WTC11 (cell line): ENCODE results near the gene AGAP1. TPM values are rescaled to one million over a fixed set of nuclear protein-coding genes. Genes with fewer than 3 reads are reported as not detected.
"Not testable (repeated sequence)": the region's sequence is repeated elsewhere in the genome, so short reads cannot be mapped to it uniquely, and the experiment has no call there.

Experiments
- ATAC-seq: fragments of 200-7000 bp; cut with Tn5 transposase; 2 replicates; pipeline ENCODE4 v1.10.0; 2021; ENCODE audit warnings: mild to moderate bottlenecking, moderate library complexity
- CTCF ChIA-PET: fragments of 300-600 bp; sonication (Branson Sonifier 250); formaldehyde crosslinking; loops from one replicate; lab custom pipeline; 2021; ENCODE audit warnings: antibody characterized with exemption; lab: Charles Lee
- POLR2A ChIA-PET: fragments of 350-600 bp; sonication (Branson Sonifier 250); formaldehyde crosslinking; loops from one replicate; lab custom pipeline; 2021; ENCODE audit warnings: antibody characterized with exemption; lab: Charles Lee
- DNase-seq: peaks from one replicate; pipeline ENCODE4 v3.0.0; 2021; ENCODE audit warnings: low spot score
- H3K27ac Mint-ChIP-seq: 2 replicates; pipeline ENCODE4 v1.8.0; 2021; ENCODE audit warnings: mixed read lengths
- H3K27me3 Mint-ChIP-seq: 2 replicates; pipeline ENCODE4 v1.8.0; 2021; ENCODE audit warnings: low read depth, mild to moderate bottlenecking, moderate library complexity, mixed read lengths
- H3K36me3 Mint-ChIP-seq: 2 replicates; pipeline ENCODE4 v1.8.0; 2021; ENCODE audit warnings: mixed read lengths
- H3K4me1 Mint-ChIP-seq: 2 replicates; pipeline ENCODE4 v1.8.0; 2022; ENCODE audit warnings: mixed read lengths
- H3K4me3 Mint-ChIP-seq: 2 replicates; pipeline ENCODE4 v1.8.0; 2021; ENCODE audit warnings: mild to moderate bottlenecking, moderate library complexity, mixed read lengths
- H3K9me3 Mint-ChIP-seq: 2 replicates; pipeline ENCODE4 v1.8.0; 2021; ENCODE audit warnings: mixed read lengths
- CREB1 ChIP-seq: sonication (generic); formaldehyde crosslinking; IDR thresholded peaks from 2 replicates; pipeline ENCODE4 v1.8.0; 2023; ENCODE audit warnings: mild to moderate bottlenecking, missing genetic modification reagents
- ESRRA ChIP-seq: sonication (generic); formaldehyde crosslinking; IDR thresholded peaks from 2 replicates; pipeline ENCODE4 v1.8.1; 2022; ENCODE audit warnings: mild to moderate bottlenecking, missing genetic modification reagents, borderline replicate concordance
- FOXJ3 ChIP-seq: sonication (generic); formaldehyde crosslinking; IDR thresholded peaks from 2 replicates; pipeline ENCODE4 v1.9.0; 2021; ENCODE audit warnings: missing genetic modification reagents, mild to moderate bottlenecking, borderline replicate concordance
- SMAD3 ChIP-seq: sonication (generic); formaldehyde crosslinking; IDR thresholded peaks from 2 replicates; pipeline ENCODE4 v1.8.0; 2022; ENCODE audit warnings: missing genetic modification reagents, mild to moderate bottlenecking, borderline replicate concordance
- SP1 ChIP-seq: sonication (generic); formaldehyde crosslinking; conservative IDR thresholded peaks from 2 replicates; pipeline ENCODE4 v1.8.1; 2022; ENCODE audit warnings: missing genetic modification reagents
- TEAD1 ChIP-seq: sonication (generic); formaldehyde crosslinking; IDR thresholded peaks from 2 replicates; pipeline ENCODE4 v1.8.0; 2022; ENCODE audit warnings: mild to moderate bottlenecking, missing genetic modification reagents
- ZBTB21 ChIP-seq: sonication (generic); formaldehyde crosslinking; IDR thresholded peaks from 2 replicates; pipeline ENCODE4 v1.8.1; 2023; ENCODE audit warnings: mild to moderate bottlenecking, missing genetic modification reagents, borderline replicate concordance
- ZNF219 ChIP-seq: sonication (generic); formaldehyde crosslinking; IDR thresholded peaks from 2 replicates; pipeline ENCODE4 v1.8.0; 2023; ENCODE audit warnings: missing genetic modification reagents, mild to moderate bottlenecking, borderline replicate concordance
- ZNF263 ChIP-seq: sonication (generic); formaldehyde crosslinking; IDR thresholded peaks from 2 replicates; pipeline ENCODE4 v1.8.1; 2022; ENCODE audit warnings: low read depth, mild to moderate bottlenecking, moderate library complexity, missing genetic modification reagents
- ZNF396 ChIP-seq: fragments of 250-450 bp; sonication (Bioruptor Pico); IDR thresholded peaks from 2 replicates; pipeline ENCODE4 v1.8.0; 2021; ENCODE audit warnings: mild to moderate bottlenecking, moderate library complexity, borderline replicate concordance
- ZNF416 ChIP-seq: fragments of 250-450 bp; sonication (Bioruptor Pico); IDR thresholded peaks from 2 replicates; pipeline ENCODE4 v1.9.0; 2021; ENCODE audit warnings: mild to moderate bottlenecking, inconsistent platforms
- total RNA-seq: library from RNA; stranded (reverse); gene quantifications from 3 replicates; pipeline ENCODE4 v1.2.3, GENCODE V29; 2021
- TF ChIP-seq, protein P1 (sequence below): sonication (generic); formaldehyde crosslinking; IDR thresholded peaks from 2 replicates; pipeline ENCODE4 v1.8.0; 2022; ENCODE audit warnings: mild to moderate bottlenecking, missing genetic modification reagents
- TF ChIP-seq, protein P2 (sequence below): fragments of 250-450 bp; sonication (Bioruptor Pico); IDR thresholded peaks from 2 replicates; pipeline ENCODE4 v1.9.0; 2021; ENCODE audit warnings: moderate library complexity, mild to moderate bottlenecking, inconsistent platforms, borderline replicate concordance
- TF ChIP-seq, protein P3 (sequence below): sonication (generic); formaldehyde crosslinking; IDR thresholded peaks from 2 replicates; pipeline ENCODE4 v1.8.1; 2022; ENCODE audit warnings: low read depth, mild to moderate bottlenecking, moderate library complexity, missing genetic modification reagents, borderline replicate concordance
- TF ChIP-seq, protein P4 (sequence below): sonication (generic); formaldehyde crosslinking; IDR thresholded peaks from 2 replicates; pipeline ENCODE4 v1.8.0; 2023; ENCODE audit warnings: mild to moderate bottlenecking, missing genetic modification reagents
- TF ChIP-seq, protein P5 (sequence below): sonication (generic); formaldehyde crosslinking; IDR thresholded peaks from 2 replicates; pipeline ENCODE4 v1.8.1; 2023; ENCODE audit warnings: mild to moderate bottlenecking, missing genetic modification reagents, moderate library complexity
- TF ChIP-seq, protein P6 (sequence below): fragments of 250-450 bp; sonication (Bioruptor Pico); IDR thresholded peaks from 2 replicates; pipeline ENCODE4 v1.9.0; 2021; ENCODE audit warnings: mild to moderate bottlenecking

The AGAP1 gene
- total RNA-seq, 1 experiment from 2014 or later = 49.3 TPM

DNA sequence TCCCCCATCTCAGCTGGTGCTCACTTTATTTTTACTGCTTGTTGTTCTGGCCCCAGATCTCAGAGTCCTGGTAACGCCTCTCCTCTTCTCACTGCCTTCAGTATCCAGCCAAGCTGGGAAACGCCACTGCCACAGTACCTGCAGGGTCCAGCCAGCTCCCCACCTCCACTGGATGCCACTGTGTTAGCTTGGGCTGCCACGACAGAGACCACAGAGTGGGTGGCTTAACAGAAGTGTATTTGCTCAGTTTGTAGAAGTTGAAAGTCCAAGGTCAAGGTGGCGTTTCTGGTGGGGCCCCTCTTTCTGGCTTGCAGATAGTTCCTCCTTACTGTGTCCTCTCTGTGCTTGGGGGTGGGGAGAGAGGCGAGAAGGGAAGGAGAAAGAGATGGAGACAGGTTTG lies 107.1 kb downstream of the AGAP1 start:
- DNase-seq = no peak
- Mint-ChIP-seq H3K4me1 (peaks cover 40% of the 10 kb centered on the region), H3K27me3 (no peaks in the 10 kb centered on the region), H3K36me3 (peaks cover 12% of the 10 kb centered on the region), H3K4me3 (no peak overlapping the region), H3K9me3 (peaks cover 15% of the 10 kb centered on the region), H3K27ac (no peak overlapping the region)
- POLR2A ChIA-PET = no interaction called here
- CTCF ChIA-PET = no interaction called here
- ATAC-seq = no peak
- TF ChIP-seq ZNF416 (CRISPR knock-in tag) (no peak), ZNF219 (CRISPR knock-in tag) (no peak), SMAD3 (CRISPR knock-in tag) (no peak), FOXJ3 (CRISPR knock-in tag) (no peak), ZNF263 (CRISPR knock-in tag) (no peak)
- TF ChIP-seq, protein P1, sequence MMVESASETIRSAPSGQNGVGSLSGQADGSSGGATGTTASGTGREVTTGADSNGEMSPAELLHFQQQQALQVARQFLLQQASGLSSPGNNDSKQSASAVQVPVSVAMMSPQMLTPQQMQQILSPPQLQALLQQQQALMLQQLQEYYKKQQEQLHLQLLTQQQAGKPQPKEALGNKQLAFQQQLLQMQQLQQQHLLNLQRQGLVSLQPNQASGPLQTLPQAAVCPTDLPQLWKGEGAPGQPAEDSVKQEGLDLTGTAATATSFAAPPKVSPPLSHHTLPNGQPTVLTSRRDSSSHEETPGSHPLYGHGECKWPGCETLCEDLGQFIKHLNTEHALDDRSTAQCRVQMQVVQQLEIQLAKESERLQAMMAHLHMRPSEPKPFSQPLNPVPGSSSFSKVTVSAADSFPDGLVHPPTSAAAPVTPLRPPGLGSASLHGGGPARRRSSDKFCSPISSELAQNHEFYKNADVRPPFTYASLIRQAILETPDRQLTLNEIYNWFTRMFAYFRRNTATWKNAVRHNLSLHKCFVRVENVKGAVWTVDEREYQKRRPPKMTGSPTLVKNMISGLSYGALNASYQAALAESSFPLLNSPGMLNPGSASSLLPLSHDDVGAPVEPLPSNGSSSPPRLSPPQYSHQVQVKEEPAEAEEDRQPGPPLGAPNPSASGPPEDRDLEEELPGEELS = no peak
- TF ChIP-seq, protein P2, sequence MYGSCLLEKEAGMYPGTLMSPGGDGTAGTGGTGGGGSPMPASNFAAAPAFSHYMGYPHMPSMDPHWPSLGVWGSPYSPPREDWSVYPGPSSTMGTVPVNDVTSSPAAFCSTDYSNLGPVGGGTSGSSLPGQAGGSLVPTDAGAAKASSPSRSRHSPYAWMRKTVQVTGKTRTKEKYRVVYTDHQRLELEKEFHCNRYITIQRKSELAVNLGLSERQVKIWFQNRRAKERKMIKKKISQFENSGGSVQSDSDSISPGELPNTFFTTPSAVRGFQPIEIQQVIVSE (CRISPR knock-in tag) = no peak

DNA sequence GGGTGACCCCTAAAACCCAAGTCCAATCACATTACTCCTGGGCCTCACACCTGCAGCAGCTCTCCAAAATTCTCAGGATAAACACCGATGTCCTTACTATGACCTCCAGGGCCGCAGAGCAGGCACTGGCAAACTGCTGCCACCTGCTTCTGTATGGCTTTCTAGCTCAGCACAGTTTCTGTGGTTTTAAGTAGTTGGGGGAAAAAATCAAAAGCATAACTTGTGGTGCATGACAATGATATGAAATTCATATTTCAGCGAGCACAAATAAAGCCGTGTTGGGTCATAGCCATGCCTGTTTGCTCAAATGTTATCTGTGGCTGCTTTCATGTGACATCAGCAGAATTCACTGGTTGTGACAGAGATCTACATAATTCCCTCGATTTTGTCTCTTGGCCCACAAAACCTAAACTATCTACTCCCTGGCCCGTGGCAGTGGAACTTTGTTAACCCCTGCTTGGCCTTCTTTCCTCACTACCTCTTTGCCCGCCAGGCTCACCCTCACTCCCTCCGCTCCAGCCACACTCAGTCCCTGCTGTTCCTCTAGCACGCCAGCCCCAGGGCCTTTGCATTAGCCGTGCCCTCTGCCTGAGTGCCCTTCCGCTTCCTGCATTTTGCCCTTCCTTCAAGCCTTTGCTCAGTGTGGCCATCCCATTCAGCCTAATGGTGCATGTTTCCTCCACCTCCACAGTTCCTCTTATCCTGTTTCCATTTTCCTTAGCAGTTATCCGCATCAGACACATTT lies 108.3 kb downstream of the AGAP1 start:
- peaks cover 38% of the 10 kb centered on the region for H3K4me1 Mint-ChIP-seq

DNA sequence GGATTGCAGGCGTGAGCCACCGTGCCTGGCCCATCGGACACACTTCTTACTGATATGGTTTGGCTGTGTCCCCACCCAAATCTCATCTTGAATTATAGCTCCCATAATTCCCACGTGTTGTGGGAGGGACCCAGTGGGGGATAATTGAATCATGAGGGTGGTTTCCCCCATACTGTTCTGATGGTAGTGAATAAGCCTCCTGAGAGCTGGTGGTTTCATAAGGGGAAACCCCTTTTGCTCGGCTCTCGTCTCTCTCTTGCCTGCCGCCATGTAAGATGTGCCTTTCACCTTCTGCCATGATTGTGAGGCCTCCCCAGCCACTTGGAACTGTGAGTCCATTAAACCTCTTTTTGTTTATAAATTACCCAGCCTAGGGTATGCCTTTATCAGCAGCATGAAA lies 109.1 kb downstream of the AGAP1 start:
- H3K4me3 Mint-ChIP-seq, H3K27ac Mint-ChIP-seq, CTCF ChIA-PET, H3K27me3 Mint-ChIP-seq, DNase-seq, ATAC-seq, POLR2A ChIA-PET: not testable (repeated sequence)
- Mint-ChIP-seq H3K4me1 (peaks cover 40% of the 10 kb centered on the region), H3K9me3 (peaks cover 15% of the 10 kb centered on the region), H3K36me3 (peaks cover 12% of the 10 kb centered on the region)

More for the DNA sequence above, 108.3 kb downstream of the AGAP1 start:
- Mint-ChIP-seq H3K27ac (no peak overlapping the region), H3K36me3 (peaks cover 12% of the 10 kb centered on the region), H3K27me3 (no peaks in the 10 kb centered on the region), H3K9me3 (peaks cover 15% of the 10 kb centered on the region), H3K4me3 (no peak overlapping the region)
- no peak for DNase-seq
- no peak for ATAC-seq
- ChIA-PET CTCF (no interaction called here), POLR2A (no interaction called here)
- TF ChIP-seq SP1 (CRISPR knock-in tag) (no peak), ZNF219 (CRISPR knock-in tag) (no peak), TEAD1 (CRISPR knock-in tag) (no peak)
- TF ChIP-seq, protein P3, sequence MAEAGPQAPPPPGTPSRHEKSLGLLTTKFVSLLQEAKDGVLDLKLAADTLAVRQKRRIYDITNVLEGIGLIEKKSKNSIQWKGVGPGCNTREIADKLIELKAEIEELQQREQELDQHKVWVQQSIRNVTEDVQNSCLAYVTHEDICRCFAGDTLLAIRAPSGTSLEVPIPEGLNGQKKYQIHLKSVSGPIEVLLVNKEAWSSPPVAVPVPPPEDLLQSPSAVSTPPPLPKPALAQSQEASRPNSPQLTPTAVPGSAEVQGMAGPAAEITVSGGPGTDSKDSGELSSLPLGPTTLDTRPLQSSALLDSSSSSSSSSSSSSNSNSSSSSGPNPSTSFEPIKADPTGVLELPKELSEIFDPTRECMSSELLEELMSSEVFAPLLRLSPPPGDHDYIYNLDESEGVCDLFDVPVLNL = no peak
- TF ChIP-seq, protein P4, sequence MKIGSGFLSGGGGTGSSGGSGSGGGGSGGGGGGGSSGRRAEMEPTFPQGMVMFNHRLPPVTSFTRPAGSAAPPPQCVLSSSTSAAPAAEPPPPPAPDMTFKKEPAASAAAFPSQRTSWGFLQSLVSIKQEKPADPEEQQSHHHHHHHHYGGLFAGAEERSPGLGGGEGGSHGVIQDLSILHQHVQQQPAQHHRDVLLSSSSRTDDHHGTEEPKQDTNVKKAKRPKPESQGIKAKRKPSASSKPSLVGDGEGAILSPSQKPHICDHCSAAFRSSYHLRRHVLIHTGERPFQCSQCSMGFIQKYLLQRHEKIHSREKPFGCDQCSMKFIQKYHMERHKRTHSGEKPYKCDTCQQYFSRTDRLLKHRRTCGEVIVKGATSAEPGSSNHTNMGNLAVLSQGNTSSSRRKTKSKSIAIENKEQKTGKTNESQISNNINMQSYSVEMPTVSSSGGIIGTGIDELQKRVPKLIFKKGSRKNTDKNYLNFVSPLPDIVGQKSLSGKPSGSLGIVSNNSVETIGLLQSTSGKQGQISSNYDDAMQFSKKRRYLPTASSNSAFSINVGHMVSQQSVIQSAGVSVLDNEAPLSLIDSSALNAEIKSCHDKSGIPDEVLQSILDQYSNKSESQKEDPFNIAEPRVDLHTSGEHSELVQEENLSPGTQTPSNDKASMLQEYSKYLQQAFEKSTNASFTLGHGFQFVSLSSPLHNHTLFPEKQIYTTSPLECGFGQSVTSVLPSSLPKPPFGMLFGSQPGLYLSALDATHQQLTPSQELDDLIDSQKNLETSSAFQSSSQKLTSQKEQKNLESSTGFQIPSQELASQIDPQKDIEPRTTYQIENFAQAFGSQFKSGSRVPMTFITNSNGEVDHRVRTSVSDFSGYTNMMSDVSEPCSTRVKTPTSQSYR (CRISPR knock-in tag) = no peak

DNA sequence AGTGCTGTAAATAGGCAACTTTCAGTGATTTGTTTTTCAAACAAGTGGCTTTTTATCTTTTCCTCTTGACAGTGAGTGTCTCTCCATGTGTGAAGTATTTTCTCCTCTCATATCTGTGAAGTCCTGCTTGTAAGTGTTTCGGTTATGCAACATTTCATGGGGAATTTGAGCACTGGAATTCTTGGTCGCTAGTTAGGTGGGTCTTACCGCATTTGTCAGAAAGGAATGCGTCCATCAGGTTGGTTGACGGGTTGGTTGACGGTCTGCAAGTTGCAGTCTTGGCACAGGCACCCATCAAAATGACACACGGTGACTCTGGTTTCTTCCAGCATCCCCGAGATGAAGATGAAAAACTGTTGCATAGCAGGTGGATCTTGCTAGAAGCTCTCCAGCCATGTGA lies 109.8 kb downstream of the AGAP1 start:
- ChIA-PET POLR2A (no interaction called here), CTCF (no interaction called here)
- no peak for ATAC-seq
- Mint-ChIP-seq H3K9me3 (peaks cover 15% of the 10 kb centered on the region), H3K4me3 (no peak overlapping the region), H3K27ac (0 out of 2 replicates have a peak overlapping the region, but pooled peaks have one; percentile 65), H3K36me3 (peaks cover 12% of the 10 kb centered on the region), H3K4me1 (peaks cover 42% of the 10 kb centered on the region), H3K27me3 (no peaks in the 10 kb centered on the region)
- no peak for DNase-seq
- TF ChIP-seq ESRRA (CRISPR knock-in tag) = no peak
- TF ChIP-seq, protein P5, sequence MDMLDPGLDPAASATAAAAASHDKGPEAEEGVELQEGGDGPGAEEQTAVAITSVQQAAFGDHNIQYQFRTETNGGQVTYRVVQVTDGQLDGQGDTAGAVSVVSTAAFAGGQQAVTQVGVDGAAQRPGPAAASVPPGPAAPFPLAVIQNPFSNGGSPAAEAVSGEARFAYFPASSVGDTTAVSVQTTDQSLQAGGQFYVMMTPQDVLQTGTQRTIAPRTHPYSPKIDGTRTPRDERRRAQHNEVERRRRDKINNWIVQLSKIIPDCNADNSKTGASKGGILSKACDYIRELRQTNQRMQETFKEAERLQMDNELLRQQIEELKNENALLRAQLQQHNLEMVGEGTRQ = no peak
- TF ChIP-seq CREB1 (CRISPR knock-in tag) = no peak
- TF ChIP-seq, protein P6, sequence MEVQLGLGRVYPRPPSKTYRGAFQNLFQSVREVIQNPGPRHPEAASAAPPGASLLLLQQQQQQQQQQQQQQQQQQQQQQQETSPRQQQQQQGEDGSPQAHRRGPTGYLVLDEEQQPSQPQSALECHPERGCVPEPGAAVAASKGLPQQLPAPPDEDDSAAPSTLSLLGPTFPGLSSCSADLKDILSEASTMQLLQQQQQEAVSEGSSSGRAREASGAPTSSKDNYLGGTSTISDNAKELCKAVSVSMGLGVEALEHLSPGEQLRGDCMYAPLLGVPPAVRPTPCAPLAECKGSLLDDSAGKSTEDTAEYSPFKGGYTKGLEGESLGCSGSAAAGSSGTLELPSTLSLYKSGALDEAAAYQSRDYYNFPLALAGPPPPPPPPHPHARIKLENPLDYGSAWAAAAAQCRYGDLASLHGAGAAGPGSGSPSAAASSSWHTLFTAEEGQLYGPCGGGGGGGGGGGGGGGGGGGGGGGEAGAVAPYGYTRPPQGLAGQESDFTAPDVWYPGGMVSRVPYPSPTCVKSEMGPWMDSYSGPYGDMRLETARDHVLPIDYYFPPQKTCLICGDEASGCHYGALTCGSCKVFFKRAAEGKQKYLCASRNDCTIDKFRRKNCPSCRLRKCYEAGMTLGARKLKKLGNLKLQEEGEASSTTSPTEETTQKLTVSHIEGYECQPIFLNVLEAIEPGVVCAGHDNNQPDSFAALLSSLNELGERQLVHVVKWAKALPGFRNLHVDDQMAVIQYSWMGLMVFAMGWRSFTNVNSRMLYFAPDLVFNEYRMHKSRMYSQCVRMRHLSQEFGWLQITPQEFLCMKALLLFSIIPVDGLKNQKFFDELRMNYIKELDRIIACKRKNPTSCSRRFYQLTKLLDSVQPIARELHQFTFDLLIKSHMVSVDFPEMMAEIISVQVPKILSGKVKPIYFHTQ (CRISPR knock-in tag) = no peak
- TF ChIP-seq ZBTB21 (CRISPR knock-in tag) = no peak
- TF ChIP-seq FOXJ3 (CRISPR knock-in tag) = no peak
- TF ChIP-seq ZNF396 (CRISPR knock-in tag) = no peak
